HEK293T (cell line): ENCODE results near the gene ZXDC.

Experiments
- BHLHE40 ChIP-seq: fragments of 450-650 bp; IDR thresholded peaks from 2 replicates; pipeline ENCODE4 v1.6.1; 2016; ENCODE audit warnings: mild to moderate bottlenecking, moderate library complexity, borderline replicate concordance
- CTBP1 ChIP-seq: fragments of 450-650 bp; IDR thresholded peaks from 2 replicates; pipeline ENCODE4 v1.6.1; 2016; ENCODE audit warnings: borderline replicate concordance
- FOXA1 ChIP-seq: fragments of 450-650 bp; IDR thresholded peaks from 2 replicates; pipeline ENCODE4 v1.6.1; 2016; ENCODE audit warnings: mild to moderate bottlenecking
- FOXK2 ChIP-seq: fragments of 450-650 bp; IDR thresholded peaks from 2 replicates; pipeline ENCODE4 v1.6.1; 2016; ENCODE audit warnings: mild to moderate bottlenecking
- FOXM1 ChIP-seq: fragments of 450-650 bp; IDR thresholded peaks from 2 replicates; pipeline ENCODE4 v1.6.1; 2017; ENCODE audit warnings: mild to moderate bottlenecking, borderline replicate concordance
- HDGF ChIP-seq: fragments of 450-650 bp; IDR thresholded peaks from 2 replicates; pipeline ENCODE4 v1.6.1; 2017; ENCODE audit warnings: antibody characterized with exemption, borderline replicate concordance
- L3MBTL2 ChIP-seq: fragments of 450-650 bp; conservative IDR thresholded peaks from 2 replicates; pipeline ENCODE4 v1.6.1; 2016; ENCODE audit warnings: mild to moderate bottlenecking
- LEF1 ChIP-seq: fragments of 450-650 bp; IDR thresholded peaks from 2 replicates; pipeline ENCODE4 v1.6.1; 2017; ENCODE audit warnings: mild to moderate bottlenecking, borderline replicate concordance
- PKNOX1 ChIP-seq: fragments of 450-650 bp; IDR thresholded peaks from 2 replicates; pipeline ENCODE4 v1.6.1; 2016
- SP1 ChIP-seq: fragments of 450-650 bp; IDR thresholded peaks from 2 replicates; pipeline ENCODE4 v1.6.1; 2017
- SUZ12 ChIP-seq: fragments of 450-650 bp; IDR thresholded peaks from 2 replicates; pipeline ENCODE4 v1.6.1; 2016; ENCODE audit warnings: mild to moderate bottlenecking
- TARDBP ChIP-seq: fragments of 450-650 bp; IDR thresholded peaks from 2 replicates; pipeline ENCODE4 v1.6.1; 2016
- ZNF384 ChIP-seq: fragments of 450-650 bp; IDR thresholded peaks from 2 replicates; pipeline ENCODE4 v1.6.1; 2016

GRCh38 chr3:126394977-126395321 lies 80.7 kb downstream of the ZXDC start:
- no peak for TF ChIP-seq TARDBP
- no peak for TF ChIP-seq SP1
- TF ChIP-seq PKNOX1 = no peak
- TF ChIP-seq FOXM1 = no peak
- TF ChIP-seq HDGF = no peak
- TF ChIP-seq FOXA1 = no peak
- TF ChIP-seq BHLHE40 = no peak
- TF ChIP-seq L3MBTL2 = no peak
- no peak for TF ChIP-seq ZNF384
- TF ChIP-seq LEF1 = no peak
- no peak for TF ChIP-seq CTBP1
- no peak for TF ChIP-seq FOXK2
- no peak for TF ChIP-seq SUZ12
